Endodermal cell (in vitro differentiated cells): ENCODE data around the gene HNRNPL. TPM values are rescaled to one million over a fixed set of nuclear protein-coding genes. Genes with fewer than 3 reads are reported as not detected.

Experiments used
- DNase-seq: peaks from one replicate; pipeline ENCODE4 v3.0.0-alpha.2; 2017
- H3K27ac ChIP-seq: 2 replicates; pipeline ENCODE4 v1.5.1; 2013; ENCODE audit warnings: mild to moderate bottlenecking, low read depth, low read length, moderate library complexity
- H3K27me3 ChIP-seq: 2 replicates; pipeline ENCODE4 v1.6.1; 2013; ENCODE audit warnings: mild to moderate bottlenecking, low read length, moderate library complexity; ENCODE audit not compliant: insufficient read depth, control insufficient read depth, poor library complexity, severe bottlenecking
- H3K36me3 ChIP-seq: 2 replicates; pipeline ENCODE4 v1.7.0; 2013; ENCODE audit warnings: mild to moderate bottlenecking, low read length, moderate library complexity; ENCODE audit not compliant: control insufficient read depth, insufficient read depth
- H3K4me1 ChIP-seq: one replicate; pipeline ENCODE4 v1.7.0; 2013; ENCODE audit warnings: low read length; ENCODE audit not compliant: control insufficient read depth, insufficient read depth
- H3K4me3 ChIP-seq: 2 replicates; pipeline ENCODE4 v1.5.1; 2013; ENCODE audit warnings: mild to moderate bottlenecking, low read length, moderate library complexity
- H3K9ac ChIP-seq: 2 replicates; pipeline ENCODE4 v1.6.1; 2013; ENCODE audit warnings: mild to moderate bottlenecking, low read length, moderate library complexity; ENCODE audit not compliant: poor library complexity, severe bottlenecking; ENCODE audit errors: extremely low read depth
- H3K9me3 ChIP-seq: 2 replicates; pipeline ENCODE4 v1.6.1; 2013; ENCODE audit warnings: mild to moderate bottlenecking, low read length, moderate library complexity; ENCODE audit not compliant: control insufficient read depth
- H3K27ac Mint-ChIP-seq: 2 replicates; pipeline ENCODE4 v1.8.0; 2020; ENCODE audit warnings: mixed read lengths
- H3K27me3 Mint-ChIP-seq: 2 replicates; pipeline ENCODE4 v1.8.0; 2021; ENCODE audit warnings: mild to moderate bottlenecking, mixed read lengths; ENCODE audit not compliant: insufficient read depth
- H3K36me3 Mint-ChIP-seq: 2 replicates; pipeline ENCODE4 v1.8.0; 2020; ENCODE audit warnings: low read depth, mixed read lengths
- H3K4me1 Mint-ChIP-seq: 2 replicates; pipeline ENCODE4 v1.8.0; 2020; ENCODE audit warnings: mixed read lengths
- H3K4me3 Mint-ChIP-seq: 2 replicates; pipeline ENCODE4 v1.8.0; 2020; ENCODE audit warnings: mild to moderate bottlenecking, moderate library complexity, mixed read lengths
- H3K9me3 Mint-ChIP-seq: 2 replicates; pipeline ENCODE4 v1.8.0; 2020; ENCODE audit warnings: mild to moderate bottlenecking, mixed read lengths
- WGBS, 2 experiments: methylation state at CpG; one replicate each; pipeline versions ENCODE4 v1.1.5 to v1.1.7; 2013; ENCODE audit warnings: missing lambda C conversion rate in 2 of 2, mixed read lengths in 1 of 2; ENCODE audit not compliant: insufficient coverage in 1 of 2, insufficient read length in 1 of 2; 5-methylcytosine and 5-hydroxymethylcytosine counted together
- total RNA-seq, 2 donors: library from RNA; stranded (reverse); fragmentation: NEBNext Ultra II Directional in 1 of 2; extraction: Animal tissue kit (Norgen Biotek cat#: 25700) in 1 of 2; gene quantifications; 2 replicates in 1 of 2; 3 replicates in 1 of 2; pipeline ENCODE4 v1.2.1, GENCODE V29; 2021
- TF ChIP-seq, protein P1 (sequence below): fragments of 200-600 bp; sonication (generic); conservative IDR thresholded peaks from 2 replicates; pipeline ENCODE4 v1.5.0; 2021; ENCODE audit warnings: antibody characterized with exemption, mild to moderate bottlenecking

HNRNPL gene
- total RNA-seq, 2 donors from 2014 or later = 607 to 646 TPM

DNA sequence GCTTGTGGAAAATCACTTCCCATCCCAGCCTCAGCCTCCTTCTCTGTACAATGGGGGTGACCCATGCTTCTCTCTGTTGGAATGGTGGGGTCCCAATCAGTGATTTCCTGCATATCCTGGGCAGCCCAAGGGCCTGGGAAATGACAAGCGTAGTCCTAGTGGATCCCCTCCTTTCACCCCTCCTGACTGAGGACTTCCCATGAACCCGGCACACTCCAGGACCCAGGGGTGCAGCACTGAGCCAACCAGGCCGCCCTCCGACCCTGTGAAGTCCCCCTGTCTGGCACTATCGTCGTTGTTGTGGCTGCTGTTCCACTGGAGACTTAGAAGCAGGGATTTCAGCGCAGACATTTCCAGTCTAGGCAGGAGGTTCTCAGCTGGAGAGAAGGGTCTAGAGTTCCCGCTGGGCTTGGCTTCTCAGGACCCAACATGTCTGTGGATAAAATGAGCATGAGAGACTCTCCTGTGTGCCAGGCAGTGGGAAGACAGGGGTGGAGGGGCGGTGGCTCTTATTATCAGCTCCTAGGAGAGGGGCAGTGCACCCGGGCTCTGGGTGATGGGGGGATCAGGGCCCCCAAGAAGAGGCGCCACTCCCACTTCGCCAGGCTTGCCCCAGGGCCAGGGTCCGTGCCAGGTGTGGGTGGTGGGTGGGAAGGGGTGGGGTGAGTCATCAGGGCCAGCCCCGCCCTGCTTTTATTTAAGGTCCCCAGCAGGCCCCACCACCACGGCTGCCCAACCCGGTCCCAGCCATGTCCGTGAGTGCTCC, 61.1 kb downstream of the HNRNPL start, which contains the start of gene LGALS7B:
Gene LGALS7B (plus strand): TSS at position 723 of the 766 bp plus-strand sequence. CDS start 27 bp downstream, at position 750.
- Histone ChIP-seq H3K4me3 (no peak within 1 kb of the TSS), H3K36me3 (no peaks in the 10 kb centered on the region), H3K27me3 (no peaks in the 10 kb centered on the region), H3K4me1 (no peaks in the 10 kb centered on the region), H3K9ac (no peak within 1 kb of the TSS), H3K9me3 (no peaks in the 10 kb centered on the region), H3K27ac (no peak within 1 kb of the TSS)
- Mint-ChIP-seq H3K36me3 (no peaks in the 10 kb centered on the region), H3K27me3 (no peaks in the 10 kb centered on the region), H3K9me3 (no peaks in the 10 kb centered on the region), H3K4me3 (no peak within 1 kb of the TSS), H3K4me1 (peaks cover 7% of the 10 kb centered on the region), H3K27ac (no peak within 1 kb of the TSS)
- TF ChIP-seq, protein P1, sequence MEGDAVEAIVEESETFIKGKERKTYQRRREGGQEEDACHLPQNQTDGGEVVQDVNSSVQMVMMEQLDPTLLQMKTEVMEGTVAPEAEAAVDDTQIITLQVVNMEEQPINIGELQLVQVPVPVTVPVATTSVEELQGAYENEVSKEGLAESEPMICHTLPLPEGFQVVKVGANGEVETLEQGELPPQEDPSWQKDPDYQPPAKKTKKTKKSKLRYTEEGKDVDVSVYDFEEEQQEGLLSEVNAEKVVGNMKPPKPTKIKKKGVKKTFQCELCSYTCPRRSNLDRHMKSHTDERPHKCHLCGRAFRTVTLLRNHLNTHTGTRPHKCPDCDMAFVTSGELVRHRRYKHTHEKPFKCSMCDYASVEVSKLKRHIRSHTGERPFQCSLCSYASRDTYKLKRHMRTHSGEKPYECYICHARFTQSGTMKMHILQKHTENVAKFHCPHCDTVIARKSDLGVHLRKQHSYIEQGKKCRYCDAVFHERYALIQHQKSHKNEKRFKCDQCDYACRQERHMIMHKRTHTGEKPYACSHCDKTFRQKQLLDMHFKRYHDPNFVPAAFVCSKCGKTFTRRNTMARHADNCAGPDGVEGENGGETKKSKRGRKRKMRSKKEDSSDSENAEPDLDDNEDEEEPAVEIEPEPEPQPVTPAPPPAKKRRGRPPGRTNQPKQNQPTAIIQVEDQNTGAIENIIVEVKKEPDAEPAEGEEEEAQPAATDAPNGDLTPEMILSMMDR = no peak
- 78 to 80% methylated on average over 7 to 9 of the region's 17 CpGs for WGBS, 2 experiments
- DNase-seq = no peak

DNA sequence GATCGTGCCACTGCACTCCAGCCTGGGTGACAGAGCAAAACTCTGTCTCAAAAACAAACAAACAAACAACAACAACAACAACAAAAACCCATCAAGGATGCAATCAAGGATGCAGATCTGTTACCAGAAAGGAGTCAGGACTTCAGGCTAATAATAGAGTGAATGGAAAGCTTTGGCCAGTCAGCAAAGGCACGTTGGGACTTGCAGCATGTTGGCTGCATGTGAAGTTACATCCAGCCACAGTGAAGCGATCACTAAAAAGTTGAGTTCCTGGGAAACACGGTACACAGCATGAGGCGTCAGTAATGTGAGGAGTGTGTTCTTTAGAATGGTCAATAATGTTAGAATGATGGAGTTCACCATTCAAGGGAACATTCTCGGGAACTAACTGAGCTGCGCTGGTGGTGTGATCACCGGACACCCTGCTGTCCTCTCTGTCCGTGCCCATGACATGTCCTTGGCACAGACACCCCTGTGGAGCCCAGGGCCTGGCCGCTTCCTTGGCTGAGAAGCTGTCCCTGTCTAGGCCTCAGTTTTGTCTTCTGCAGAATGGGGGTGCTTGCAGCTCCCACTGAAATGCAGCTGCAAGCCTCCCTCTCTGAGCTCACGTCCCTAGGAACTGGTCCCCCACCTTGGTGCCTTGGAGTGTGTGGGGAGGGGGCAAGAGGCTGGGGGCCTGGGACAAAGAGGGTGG, 63.1 kb downstream of the HNRNPL start:
- H3K36me3 ChIP-seq = no peaks in the 10 kb centered on the region
- H3K9me3 Mint-ChIP-seq = no peaks in the 10 kb centered on the region
- TF ChIP-seq, protein P1 = no peak
- no peak overlapping the region for H3K4me3 ChIP-seq
- H3K9ac ChIP-seq = no peak overlapping the region
- no peaks in the 10 kb centered on the region for H3K36me3 Mint-ChIP-seq
- H3K27me3 Mint-ChIP-seq = no peaks in the 10 kb centered on the region
- no peaks in the 10 kb centered on the region for H3K4me1 ChIP-seq
- DNase-seq = no peak
- no peaks in the 10 kb centered on the region for H3K27me3 ChIP-seq
- 89 to 91% methylated on average over 8 to 11 of the region's 11 CpGs for WGBS, 2 experiments
- no peak overlapping the region for H3K27ac ChIP-seq
- H3K4me3 Mint-ChIP-seq = no peak overlapping the region
- peaks cover 4% of the 10 kb centered on the region for H3K4me1 Mint-ChIP-seq
- no peaks in the 10 kb centered on the region for H3K9me3 ChIP-seq
- no peak overlapping the region for H3K27ac Mint-ChIP-seq

Other genes starting within 250 kb of the HNRNPL start
- gene MAP4K1, start 232.0 kb downstream of the HNRNPL start, total RNA-seq = 10 to 100 TPM; 12.3 to 17.8 TPM
- 100 to 1,000 TPM; 303 to 334 TPM for gene EIF3K, start 230.8 kb downstream of the HNRNPL start, total RNA-seq
- 100 to 1,000 TPM; 378 to 437 TPM for gene ACTN4, start 202.3 kb downstream of the HNRNPL start, total RNA-seq
- 10 to 100 TPM; 14.5 to 83.0 TPM for gene CAPN12, start 105.5 kb downstream of the HNRNPL start, total RNA-seq
- gene LGALS7, start 76.5 kb downstream of the HNRNPL start, total RNA-seq = 1 to 10 TPM in 1 of 2 donors, not detected in 1; 1.8 TPM
- not detected for gene LGALS7B, start 60.8 kb downstream of the HNRNPL start, total RNA-seq
- gene LGALS4, start 37.0 kb downstream of the HNRNPL start, total RNA-seq = under 1 TPM; 0.49 to 0.84 TPM
- gene ECH1, start 18.2 kb downstream of the HNRNPL start, total RNA-seq = 100 to 1,000 TPM; 114 to 129 TPM
- 1 to 10 TPM; 4.8 to 6.7 TPM for gene RINL, start 28.3 kb upstream of the HNRNPL start, total RNA-seq
- 10 to 100 TPM; 10.4 to 13.7 TPM for gene SIRT2, start 49.6 kb upstream of the HNRNPL start, total RNA-seq
- gene NFKBIB, start 50.0 kb upstream of the HNRNPL start, total RNA-seq = 10 to 100 TPM; 20.7 to 24.3 TPM
- gene CCER2, start 62.2 kb upstream of the HNRNPL start, total RNA-seq = 1 to 10 TPM in 1 of 2 donors, not detected in 1; 1.2 TPM
- gene SARS2, start 80.8 kb upstream of the HNRNPL start, total RNA-seq = 10 to 100 TPM; 53.2 to 60.2 TPM
- 10 to 100 TPM; 37.5 to 38.3 TPM for gene MRPS12, start 81.0 kb upstream of the HNRNPL start, total RNA-seq
- gene FBXO17, start 125.8 kb upstream of the HNRNPL start, total RNA-seq = 10 to 100 TPM; 21.2 to 40.3 TPM
- 10 to 100 TPM; 12.5 to 21.6 TPM for gene FBXO27, start 182.6 kb upstream of the HNRNPL start, total RNA-seq
- under 1 TPM in 1 of 2 donors, not detected in 1; 0.29 TPM for gene ACP7, start 234.4 kb upstream of the HNRNPL start, total RNA-seq